Gastrocnemius medialis (tissue), 4 donors: ENCODE data around the gene SCARB2. TPM values are rescaled to one million over a fixed set of nuclear protein-coding genes. Genes with fewer than 3 reads are reported as not detected.

Experiments
- ATAC-seq, 2 donors: fragments of 150-250 bp; one replicate each; pipeline ENCODE4 v1.9.1; 2016
- DNase-seq, 2 donors: peaks; one replicate each; pipeline ENCODE4 v3.0.0-alpha.2; 2019
- H3K27ac ChIP-seq, 4 donors: fragments of 200-600 bp; sonication (generic); 1 replicate in 1 of 4; 2 replicates in 3 of 4; pipeline ENCODE4 v1.5.1; 2016 to 2018; ENCODE audit warnings: mild to moderate bottlenecking in 2 of 4, moderate library complexity in 1 of 4
- H3K27me3 ChIP-seq, 3 donors: fragments of 200-600 bp; sonication (generic) in 2 of 3; 1 replicate in 1 of 3; 2 replicates in 2 of 3; pipeline versions ENCODE4 v1.5.1 to v1.6.0; 2016 to 2019; ENCODE audit warnings: mild to moderate bottlenecking in 1 of 3, moderate library complexity in 1 of 3
- H3K36me3 ChIP-seq, 2 donors: fragments of 200-600 bp; sonication (generic) in 1 of 2; one replicate each; pipeline ENCODE4 v1.5.1; 2017 to 2018
- H3K4me1 ChIP-seq, 2 donors: fragments of 200-600 bp; sonication (generic) in 1 of 2; one replicate each; pipeline ENCODE4 v1.5.1; 2016 to 2017; ENCODE audit warnings: mild to moderate bottlenecking in 2 of 2
- H3K4me3 ChIP-seq, 4 donors: fragments of 200-600 bp; sonication (generic) in 3 of 4; 1 replicate in 1 of 4; 2 replicates in 3 of 4; pipeline ENCODE4 v1.5.1; 2016 to 2019; ENCODE audit warnings: mild to moderate bottlenecking in 2 of 4
- H3K9me3 ChIP-seq, 3 donors: fragments of 200-600 bp; sonication (generic) in 2 of 3; 1 replicate in 1 of 3; 2 replicates in 2 of 3; pipeline ENCODE4 v1.5.1; 2016 to 2019
- POLR2A ChIP-seq, 2 donors: fragments of 450-650 bp; IDR thresholded peaks; one replicate each; pipeline ENCODE4 v1.6.1; 2017; ENCODE audit warnings: antibody characterized with exemption in 2 of 2, mild to moderate bottlenecking in 2 of 2, moderate library complexity in 2 of 2
- in situ Hi-C, 4 donors: fragments of 200-750 bp; cut with MboI; loops; one replicate each; pipeline versions ENCODE4 v1.15.0 to v1.8.0; 2017; ENCODE audit warnings: low sequenced_read_pairs in 4 of 4
- intact Hi-C: fragments of 100-400 bp; cut with DNase I; formaldehyde crosslinking; loops from one replicate; pipeline ENCODE4 v1.15.1; 2023; ENCODE audit warnings: low total_unique reads
- total RNA-seq, 4 donors: library from RNA; depleted of rRNA; stranded (reverse); fragments of >200 nt; gene quantifications; one replicate each; pipeline versions ENCODE4 v1.1.0 to v1.2.3, GENCODE V29; 2016
- TF ChIP-seq, protein P1 (sequence below), 5 experiments: fragments of 450-650 bp in 3 of 5; fragments of 200-600 bp in 2 of 5; sonication (generic) in 2 of 5; IDR thresholded peaks in 4 of 5; conservative IDR thresholded peaks in 1 of 5; 1 replicate in 4 of 5; 2 replicates in 1 of 5; pipeline ENCODE4 v1.5.1; 2016 to 2019; ENCODE audit warnings: antibody characterized with exemption in 5 of 5, mild to moderate bottlenecking in 3 of 5, moderate library complexity in 3 of 5

SCARB2 gene
- total RNA-seq, 4 donors from 2014 or later, result 91.3 to 292 (median 186) TPM

DNA sequence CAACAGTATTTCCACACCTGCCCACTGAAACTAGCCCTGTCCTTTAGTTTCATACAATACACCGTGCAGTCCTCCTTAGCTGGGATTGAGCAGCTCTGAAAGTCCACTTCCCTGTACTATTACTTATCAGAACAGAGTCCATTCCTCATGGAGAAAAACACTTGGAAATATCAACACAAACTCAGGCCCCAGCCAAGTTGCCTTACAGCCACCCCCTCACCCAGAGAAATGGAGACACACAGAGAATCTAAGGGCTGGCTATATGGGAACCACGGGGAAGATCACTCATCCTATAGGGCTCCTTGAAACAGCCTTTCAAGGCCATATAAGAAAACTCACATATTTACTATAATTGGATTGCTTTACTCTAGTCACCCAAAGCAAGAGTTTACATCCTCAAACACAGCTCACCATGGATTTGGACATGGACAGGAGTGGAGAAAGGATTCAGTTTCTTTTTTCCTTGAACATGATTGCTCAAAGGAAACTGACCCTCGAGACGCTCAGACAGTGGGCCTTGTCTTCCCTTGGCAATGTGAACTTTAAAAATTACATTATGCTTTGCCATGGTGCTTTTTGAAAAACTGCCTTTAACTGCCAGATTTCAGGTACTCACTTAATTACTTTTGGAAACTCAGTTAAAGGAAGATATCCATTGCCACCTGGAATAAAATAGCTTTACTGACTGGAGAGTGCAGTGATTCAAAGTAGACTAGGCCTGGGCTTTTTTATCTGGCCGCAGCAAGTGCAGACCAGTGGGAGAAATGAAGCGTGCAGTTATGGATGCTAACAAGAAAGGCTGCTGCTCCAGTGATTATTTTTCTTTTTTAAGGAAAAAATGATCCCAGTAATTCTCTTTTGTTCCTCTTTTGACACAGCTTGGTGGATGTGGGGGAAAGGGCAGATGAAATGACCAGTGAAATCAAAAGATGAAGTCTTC, 1.6 kb downstream of the SCARB2 start:
- H3K9me3 ChIP-seq, result no peaks in the 10 kb centered on the region
- H3K36me3 ChIP-seq, result no peaks in the 10 kb centered on the region
- H3K4me3 ChIP-seq, result peak overlapping the region; percentile 71 to 98 (median 86)
- H3K4me1 ChIP-seq, result peaks cover 82 to 83% of the 10 kb centered on the region in 2 donors
- no peaks in the 10 kb centered on the region for H3K27me3 ChIP-seq
- DNase-seq (no peak), ATAC-seq (no peak)
- intact Hi-C loops (loop anchor here (10.0 kb wide), 2 partner anchors 487 to 863 kb away; partner anchors contain the start of genes CCNI and USO1), in situ Hi-C loops (no loop called here)
- TF ChIP-seq, protein P1, sequence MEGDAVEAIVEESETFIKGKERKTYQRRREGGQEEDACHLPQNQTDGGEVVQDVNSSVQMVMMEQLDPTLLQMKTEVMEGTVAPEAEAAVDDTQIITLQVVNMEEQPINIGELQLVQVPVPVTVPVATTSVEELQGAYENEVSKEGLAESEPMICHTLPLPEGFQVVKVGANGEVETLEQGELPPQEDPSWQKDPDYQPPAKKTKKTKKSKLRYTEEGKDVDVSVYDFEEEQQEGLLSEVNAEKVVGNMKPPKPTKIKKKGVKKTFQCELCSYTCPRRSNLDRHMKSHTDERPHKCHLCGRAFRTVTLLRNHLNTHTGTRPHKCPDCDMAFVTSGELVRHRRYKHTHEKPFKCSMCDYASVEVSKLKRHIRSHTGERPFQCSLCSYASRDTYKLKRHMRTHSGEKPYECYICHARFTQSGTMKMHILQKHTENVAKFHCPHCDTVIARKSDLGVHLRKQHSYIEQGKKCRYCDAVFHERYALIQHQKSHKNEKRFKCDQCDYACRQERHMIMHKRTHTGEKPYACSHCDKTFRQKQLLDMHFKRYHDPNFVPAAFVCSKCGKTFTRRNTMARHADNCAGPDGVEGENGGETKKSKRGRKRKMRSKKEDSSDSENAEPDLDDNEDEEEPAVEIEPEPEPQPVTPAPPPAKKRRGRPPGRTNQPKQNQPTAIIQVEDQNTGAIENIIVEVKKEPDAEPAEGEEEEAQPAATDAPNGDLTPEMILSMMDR (IDR thresholded peaks at IDR 0.05 in 4 of 5, conservative IDR thresholded peaks at IDR 0.05 in 1 of 5), result no peak
- TF ChIP-seq POLR2A (IDR thresholded peaks at IDR 0.05), result no peak
- peak overlapping the region; percentile 90 to 97 (median 96) for H3K27ac ChIP-seq

DNA sequence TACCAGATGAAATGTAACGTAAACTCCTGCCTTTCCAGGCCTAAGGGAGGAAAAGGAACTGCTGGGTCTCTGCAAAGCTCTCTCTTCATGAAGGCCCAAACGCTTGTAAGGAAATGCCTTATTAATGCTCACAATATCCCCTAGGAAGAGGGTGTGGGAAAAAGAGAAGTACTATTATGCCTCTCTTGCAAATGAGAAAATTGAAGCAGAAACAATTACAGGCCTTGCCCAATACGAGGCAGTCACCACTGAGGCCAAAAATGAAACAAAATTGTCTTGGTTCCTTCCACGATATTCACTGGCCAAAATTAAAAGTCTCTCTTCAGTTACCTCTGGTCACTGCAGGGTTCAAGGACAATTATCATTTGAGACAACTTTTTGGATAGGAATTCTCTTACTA, 3.2 kb downstream of the SCARB2 start:
- H3K27me3 ChIP-seq, result no peaks in the 10 kb centered on the region
- no peaks in the 10 kb centered on the region for H3K9me3 ChIP-seq
- no peak for ATAC-seq
- H3K36me3 ChIP-seq, result no peaks in the 10 kb centered on the region
- H3K4me1 ChIP-seq, result peaks cover 82 to 85% of the 10 kb centered on the region in 2 donors
- peak overlapping the region; percentile 90 to 97 (median 96) for H3K27ac ChIP-seq
- DNase-seq, result no peak
- in situ Hi-C loops, result no loop called here
- intact Hi-C loops, result loop anchor here (10.0 kb wide), 2 partner anchors 486 to 864 kb away; partner anchors contain the start of genes CCNI and USO1
- no peak for TF ChIP-seq POLR2A (IDR thresholded peaks at IDR 0.05)
- TF ChIP-seq, protein P1 (IDR thresholded peaks at IDR 0.05 in 4 of 5, conservative IDR thresholded peaks at IDR 0.05 in 1 of 5), result no peak
- peak overlapping the region; percentile 71 to 98 (median 86) for H3K4me3 ChIP-seq

GRCh38 chr4:76209881-76210280, 3.7 kb downstream of the SCARB2 start:
- Histone ChIP-seq H3K27me3 (no peaks in the 10 kb centered on the region), H3K4me1 (peaks cover 82 to 85% of the 10 kb centered on the region in 2 donors), H3K27ac (peak overlapping the region; percentile 90 to 97 (median 96)), H3K9me3 (no peaks in the 10 kb centered on the region), H3K36me3 (no peaks in the 10 kb centered on the region), H3K4me3 (peak overlapping the region in 3 of 4 donors; percentile 71 to 98 (median 89))
- in situ Hi-C loops, result no loop called here
- TF ChIP-seq POLR2A (IDR thresholded peaks at IDR 0.05), result no peak
- TF ChIP-seq, protein P1 (IDR thresholded peaks at IDR 0.05 in 4 of 5, conservative IDR thresholded peaks at IDR 0.05 in 1 of 5), result no peak
- intact Hi-C loops, result loop anchor here (10.0 kb wide), 2 partner anchors 485 to 865 kb away; partner anchors contain the start of genes CCNI and USO1
- DNase-seq (no peak), ATAC-seq (no peak)

DNA sequence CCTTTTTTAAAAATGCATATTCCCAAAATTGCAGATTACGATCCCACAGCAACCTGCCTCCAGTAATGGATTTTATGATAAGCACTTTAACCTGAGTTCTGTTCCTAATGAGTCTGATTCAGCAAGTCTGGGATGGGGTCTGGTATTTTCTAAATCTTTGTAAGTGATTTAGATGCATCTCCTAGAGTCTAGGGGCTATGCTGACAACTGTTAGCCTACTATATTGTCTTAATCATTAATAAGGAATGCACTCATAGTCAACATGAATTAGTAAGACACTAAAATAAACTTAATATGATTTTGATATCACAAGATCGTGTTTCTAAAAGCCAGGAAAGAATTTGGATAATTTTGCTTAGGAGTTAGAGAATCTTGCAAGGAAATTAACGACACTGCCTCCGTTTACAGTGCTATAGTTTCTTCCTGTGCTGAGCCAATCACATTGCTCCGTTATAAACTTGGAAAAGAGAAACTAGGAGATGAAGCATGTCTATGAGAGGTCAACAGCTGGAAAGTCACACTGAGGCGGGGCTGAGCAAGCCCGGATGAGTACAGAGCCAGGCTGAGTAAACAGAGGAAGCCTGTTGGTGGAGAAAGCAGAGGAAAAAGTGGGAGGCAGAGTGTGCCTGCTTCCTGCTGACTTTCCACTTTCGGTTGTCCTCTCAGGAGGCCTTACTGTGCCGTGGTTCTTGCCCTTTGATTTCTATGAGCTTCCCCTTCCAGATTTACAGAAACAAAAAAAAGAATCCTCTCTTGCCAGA, 5.4 kb downstream of the SCARB2 start:
- in situ Hi-C loops (no loop called here), intact Hi-C loops (no loop called here)
- peak overlapping the region; percentile 90 to 97 (median 96) for H3K27ac ChIP-seq
- peak; percentile 63 to 77 for TF ChIP-seq POLR2A (IDR thresholded peaks at IDR 0.05)
- TF ChIP-seq, protein P1 (IDR thresholded peaks at IDR 0.05 in 4 of 5, conservative IDR thresholded peaks at IDR 0.05 in 1 of 5), result no peak
- ATAC-seq (peak; percentile 80), DNase-seq (peak; percentile 83 to 90)
- H3K4me3 ChIP-seq, result peak overlapping the region; percentile 36 to 71 (median 45)
- no peaks in the 10 kb centered on the region for H3K27me3 ChIP-seq
- H3K36me3 ChIP-seq, result no peaks in the 10 kb centered on the region
- H3K9me3 ChIP-seq, result no peaks in the 10 kb centered on the region
- peaks cover 91 to 92% of the 10 kb centered on the region in 2 donors for H3K4me1 ChIP-seq
